ENCODE results near the gene FBXO11. TPM values are rescaled to one million over a fixed set of nuclear protein-coding genes. Genes with fewer than 3 reads are reported as not detected.

FBXO11 gene
- total RNA-seq, 1 donor from 2014 or later, result 51.8 TPM

DNA sequence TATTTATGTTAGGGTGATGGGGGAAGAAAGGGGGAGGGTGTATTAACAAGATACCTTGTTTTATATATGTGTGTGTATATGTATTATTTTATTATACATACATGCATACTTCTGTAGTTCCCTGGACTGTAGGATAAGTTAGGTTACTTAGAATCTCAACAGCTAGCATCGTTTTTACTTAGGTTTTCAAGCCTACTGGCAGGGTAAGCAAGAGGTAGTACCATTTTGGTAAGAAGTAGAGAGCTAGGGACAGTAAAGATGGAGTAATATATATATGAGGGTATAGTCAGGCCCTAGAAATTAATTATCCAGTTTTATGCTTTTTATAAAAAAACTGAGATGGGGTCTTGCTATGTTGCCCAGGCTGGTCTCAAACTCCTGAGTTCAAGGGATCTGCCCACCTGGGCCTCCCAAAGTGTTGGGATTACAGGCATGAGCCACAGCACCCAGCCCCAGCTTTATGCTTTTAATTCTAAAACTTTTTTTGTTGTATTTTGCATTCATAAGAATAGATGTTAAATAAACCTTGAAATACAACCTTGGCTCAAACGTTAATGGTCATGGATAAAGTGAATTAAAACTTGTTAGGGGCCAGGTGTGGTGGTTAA is 110.1 kb downstream of the FBXO11 start:
- intact Hi-C loops (cut with micrococcal nuclease), result no loop called here

DNA sequence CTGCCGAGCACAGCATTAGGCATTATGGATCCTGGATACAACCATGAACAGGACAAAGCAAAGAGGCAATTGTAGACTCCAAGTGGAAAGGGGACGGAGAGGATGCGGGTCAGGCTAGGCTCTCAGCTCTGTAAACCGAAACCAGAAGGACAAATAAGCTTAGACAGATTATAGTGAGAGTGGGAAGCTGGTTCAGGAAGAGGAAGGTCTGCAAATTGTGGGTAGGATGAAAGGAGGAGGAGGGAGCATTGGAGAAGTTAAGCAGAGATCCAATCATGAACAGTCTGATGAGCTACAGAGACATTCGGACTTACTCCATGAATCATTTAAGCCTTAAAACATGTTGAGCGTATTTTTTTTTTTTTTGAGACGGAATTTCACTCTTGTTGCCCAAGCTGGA is 120.3 kb downstream of the FBXO11 start:
- intact Hi-C loops (cut with micrococcal nuclease), result no loop called here

DNA sequence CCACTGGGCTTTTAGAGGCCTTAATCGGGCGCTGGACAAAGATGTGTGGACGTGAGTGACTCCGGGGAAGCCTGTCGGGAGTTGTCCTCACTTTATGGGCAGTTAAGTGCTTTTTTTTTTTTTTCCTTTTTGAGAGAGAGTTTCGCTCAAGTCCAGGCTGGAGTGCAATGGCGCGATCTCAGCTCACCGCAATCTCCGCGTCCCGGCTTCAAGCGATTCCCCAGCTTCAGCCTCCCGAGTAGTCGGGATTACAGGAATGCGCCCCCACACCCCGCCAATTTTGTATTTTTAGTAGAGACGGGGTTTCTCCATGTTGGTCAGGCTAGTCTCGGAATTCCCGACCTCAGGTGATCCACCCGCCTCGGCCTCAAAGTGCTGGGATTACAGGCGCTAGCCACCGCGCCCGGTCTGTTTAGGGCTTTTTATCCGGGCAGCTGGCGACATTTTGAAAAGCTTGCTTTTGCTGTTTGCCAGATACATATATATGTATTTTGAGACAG is 121.9 kb downstream of the FBXO11 start:
- intact Hi-C loops (cut with micrococcal nuclease), result no loop called here

- intact Hi-C loops (cut with micrococcal nuclease), result loop anchor here (1.0 to 2.0 kb wide), 7 partner anchors 25 to 867 kb away; partner anchors contain the start of gene FBXO11
Observed at GRCh38 chr2:47783486-47784351, 122.6 kb downstream of the FBXO11 start.

GRCh38 chr2:47782671-47783485 is 123.4 kb downstream of the FBXO11 start, which contains the start of gene MSH6:
TSS of gene MSH6 (plus strand) at chr2:47783145. CDS start at chr2:47783234, 89 bp downstream.
- intact Hi-C loops (cut with micrococcal nuclease), result loop anchor here (1.0 to 2.0 kb wide), 8 partner anchors 26 to 866 kb away; partner anchors contain the start of genes FBXO11 and MSH2

GRCh38 chr2:47782381-47782670 is 124.0 kb downstream of the FBXO11 start:
- intact Hi-C loops (cut with micrococcal nuclease), result loop anchor here (1.0 to 2.0 kb wide), 3 partner anchors 26 to 866 kb away; partner anchors contain the start of gene MSH2

DNA sequence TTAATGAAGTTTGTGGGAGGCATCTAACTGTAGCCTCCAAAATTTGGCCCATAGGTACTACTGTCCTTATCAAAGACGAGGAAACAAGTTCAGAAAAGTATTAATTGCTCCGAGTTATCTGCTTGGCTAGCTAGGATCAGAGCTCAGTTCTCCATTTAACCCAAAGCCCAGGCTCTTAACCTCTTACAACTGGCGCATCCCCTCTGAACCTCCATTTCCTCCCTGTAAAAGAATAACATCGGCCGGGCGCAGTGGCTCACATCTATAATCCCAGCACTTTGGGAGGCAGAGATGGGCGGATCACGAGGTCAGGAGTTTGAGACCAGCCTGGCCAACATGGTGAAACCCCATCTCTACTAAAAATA is 126.9 kb downstream of the FBXO11 start:
- intact Hi-C loops (cut with micrococcal nuclease), result no loop called here

- intact Hi-C loops (cut with micrococcal nuclease), result no loop called here
Observed at GRCh38 chr2:47778698-47779425, 127.4 kb downstream of the FBXO11 start.

GRCh38 chr2:47777277-47777937 is 128.9 kb downstream of the FBXO11 start:
- intact Hi-C loops (cut with micrococcal nuclease), result no loop called here

- intact Hi-C loops (cut with micrococcal nuclease), result no loop called here
Observed at GRCh38 chr2:47774567-47774966, 131.7 kb downstream of the FBXO11 start.

DNA sequence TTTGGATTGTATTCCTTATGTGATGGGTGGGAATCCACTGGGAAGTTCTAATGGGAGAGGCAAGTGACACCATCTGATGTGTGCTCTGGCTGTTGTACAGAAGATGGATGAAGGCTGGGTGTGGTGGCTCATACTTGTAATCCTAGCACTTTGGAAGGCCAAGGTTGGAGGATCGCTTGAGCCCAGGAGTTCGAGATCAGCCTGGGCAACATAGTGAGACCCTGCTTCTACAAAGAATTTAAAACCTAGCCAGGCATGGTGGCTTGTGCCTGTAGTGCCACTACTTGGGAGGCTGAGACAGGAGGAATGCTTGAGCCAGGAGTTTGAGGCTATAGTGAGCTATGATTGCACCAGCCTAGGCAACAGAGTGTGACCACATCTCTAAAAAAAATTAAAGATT is 134.0 kb downstream of the FBXO11 start:
- intact Hi-C loops (cut with micrococcal nuclease), result no loop called here

- intact Hi-C loops (cut with micrococcal nuclease), result no loop called here
Observed at GRCh38 chr2:47771211-47771610, 135.1 kb downstream of the FBXO11 start.

- intact Hi-C loops (cut with micrococcal nuclease), result no loop called here
Observed at GRCh38 chr2:47769318-47769717, 137.0 kb downstream of the FBXO11 start.

GRCh38 chr2:47767880-47768609 is 138.3 kb downstream of the FBXO11 start:
- intact Hi-C loops (cut with micrococcal nuclease), result loop anchor here (1.0 kb wide), 4 partner anchors 247 to 380 kb away; no protein-coding TSS in a partner anchor

DNA sequence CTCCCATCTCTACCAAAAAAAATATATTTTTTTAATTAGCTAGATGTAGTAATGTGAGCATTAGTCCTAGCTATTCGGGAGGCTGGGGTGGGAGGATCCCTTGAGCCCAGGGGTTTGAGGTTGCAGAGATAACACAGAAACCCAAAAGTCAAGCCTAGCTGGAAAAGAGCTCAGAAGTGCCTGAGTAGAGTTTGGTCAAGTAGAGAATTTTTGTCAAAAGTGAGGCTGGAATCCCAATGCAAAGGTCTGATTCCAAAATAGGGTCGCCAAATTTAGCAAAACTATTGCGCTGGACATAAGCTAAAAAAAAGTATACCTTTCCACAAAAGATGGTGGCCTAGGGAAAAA is 138.8 kb downstream of the FBXO11 start:
- intact Hi-C loops (cut with micrococcal nuclease), result loop anchor here (1.0 kb wide), 1 partner anchor 330 kb away; no protein-coding TSS in a partner anchor

- intact Hi-C loops (cut with micrococcal nuclease), result no loop called here
Observed at GRCh38 chr2:47751856-47752414, 154.4 kb downstream of the FBXO11 start.

- intact Hi-C loops (cut with micrococcal nuclease), result no loop called here
Observed at GRCh38 chr2:47747878-47748277, 158.4 kb downstream of the FBXO11 start.

DNA sequence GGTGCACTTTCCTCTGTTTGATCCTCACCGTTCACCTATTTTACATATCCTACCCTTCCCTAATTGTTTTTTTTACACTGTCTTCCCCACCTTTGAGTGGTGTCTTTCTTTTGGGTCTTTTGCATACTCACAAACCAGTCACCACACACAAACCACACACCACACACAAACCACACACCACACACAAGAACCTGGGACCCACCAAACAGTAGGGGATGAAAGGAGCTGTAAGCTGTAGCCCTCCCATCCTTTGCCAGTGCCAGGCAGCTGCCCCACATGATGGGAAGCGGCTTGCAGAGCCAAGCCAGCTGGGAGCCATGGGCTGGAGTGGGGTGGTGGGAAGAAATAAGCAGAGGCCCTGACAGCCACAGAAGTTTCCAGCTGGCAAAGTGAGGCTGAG is 162.2 kb downstream of the FBXO11 start:
- intact Hi-C loops (cut with micrococcal nuclease), result no loop called here

DNA sequence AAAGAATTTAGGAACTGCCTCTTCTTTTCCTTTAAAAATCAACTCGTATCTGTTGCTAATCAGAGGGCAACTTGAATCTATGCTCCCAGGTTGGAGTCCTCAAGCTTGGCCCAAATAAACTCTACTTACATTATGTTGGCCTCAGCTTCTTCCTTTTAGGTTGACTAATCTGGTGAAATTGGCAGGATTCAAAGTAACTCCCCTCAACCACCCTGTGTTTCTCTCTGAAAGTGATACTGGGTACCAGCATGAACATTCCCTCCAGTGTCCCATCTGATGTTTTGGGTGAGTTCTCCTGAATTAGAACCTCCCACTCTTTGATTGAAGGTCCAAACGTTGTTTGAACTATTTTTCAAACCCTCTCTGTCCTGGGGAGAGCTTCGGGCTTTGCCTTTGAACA is 164.7 kb downstream of the FBXO11 start:
- intact Hi-C loops (cut with micrococcal nuclease), result no loop called here

Measured in T-helper 1 cell treated with Interleukin-12 subunit alpha and Interleukin-12 subunit beta and Interleukin-4 antibody, amounts not matched to agents 30 ng/mL and 1 ng/mL, for 36 hours (primary cell).